Cardiac muscle cell (in vitro differentiated cells and primary cell): Measurements from ENCODE around the gene NFIC. TPM values are rescaled to one million over a fixed set of nuclear protein-coding genes. Genes with fewer than 3 reads are reported as not detected.

ENCODE experiments used
- DNase-seq, 2 donors: peaks; one replicate each; pipeline versions ENCODE4 v3.0.0 to v3.0.0-alpha.2; 2010 to 2017; ENCODE audit warnings: low read depth in 1 of 2, low spot score in 1 of 2
- H3K27ac ChIP-seq: fragments of 200-600 bp; sonication (generic); 2 replicates; pipeline ENCODE4 v1.5.1; 2016
- H3K27me3 ChIP-seq: fragments of 200-600 bp; sonication (generic); 2 replicates; pipeline ENCODE4 v1.6.0; 2016; ENCODE audit warnings: control low read depth
- H3K36me3 ChIP-seq: fragments of 200-600 bp; sonication (generic); 2 replicates; pipeline ENCODE4 v1.5.1; 2016; ENCODE audit warnings: control low read depth
- H3K4me1 ChIP-seq: fragments of 200-600 bp; sonication (generic); 2 replicates; pipeline ENCODE4 v1.8.1; 2017; ENCODE audit warnings: low read depth, mild to moderate bottlenecking, mixed run types
- H3K4me3 ChIP-seq: fragments of 200-600 bp; sonication (generic); 2 replicates; pipeline ENCODE4 v1.5.1; 2016; ENCODE audit warnings: mild to moderate bottlenecking
- H3K9me3 ChIP-seq: fragments of 200-600 bp; sonication (generic); 2 replicates; pipeline ENCODE4 v1.5.1; 2017; ENCODE audit warnings: low read depth, mild to moderate bottlenecking, control low read depth
- polyA plus RNA-seq: library from polyadenylated mRNA; unstranded; fragments of >200 nt; fragmentation: Nextera tagmentation; extraction: Ambion mirVana; gene quantifications from 2 replicates; pipeline ENCODE4 v1.2.1, GENCODE V29; 2016
- total RNA-seq: library from RNA; depleted of rRNA; stranded (reverse); fragments of >200 nt; gene quantifications from 2 replicates; pipeline ENCODE4 v1.2.3, GENCODE V29; 2016
- TF ChIP-seq, protein P1 (sequence below): IDR thresholded peaks from 2 replicates; pipeline ENCODE4 v1.5.1; 2012; ENCODE audit warnings: low read depth, mild to moderate bottlenecking, low read length

Gene NFIC
- total and polyA plus RNA-seq, 2 experiments from 2014 or later, result 32.7 to 46.1 TPM

DNA sequence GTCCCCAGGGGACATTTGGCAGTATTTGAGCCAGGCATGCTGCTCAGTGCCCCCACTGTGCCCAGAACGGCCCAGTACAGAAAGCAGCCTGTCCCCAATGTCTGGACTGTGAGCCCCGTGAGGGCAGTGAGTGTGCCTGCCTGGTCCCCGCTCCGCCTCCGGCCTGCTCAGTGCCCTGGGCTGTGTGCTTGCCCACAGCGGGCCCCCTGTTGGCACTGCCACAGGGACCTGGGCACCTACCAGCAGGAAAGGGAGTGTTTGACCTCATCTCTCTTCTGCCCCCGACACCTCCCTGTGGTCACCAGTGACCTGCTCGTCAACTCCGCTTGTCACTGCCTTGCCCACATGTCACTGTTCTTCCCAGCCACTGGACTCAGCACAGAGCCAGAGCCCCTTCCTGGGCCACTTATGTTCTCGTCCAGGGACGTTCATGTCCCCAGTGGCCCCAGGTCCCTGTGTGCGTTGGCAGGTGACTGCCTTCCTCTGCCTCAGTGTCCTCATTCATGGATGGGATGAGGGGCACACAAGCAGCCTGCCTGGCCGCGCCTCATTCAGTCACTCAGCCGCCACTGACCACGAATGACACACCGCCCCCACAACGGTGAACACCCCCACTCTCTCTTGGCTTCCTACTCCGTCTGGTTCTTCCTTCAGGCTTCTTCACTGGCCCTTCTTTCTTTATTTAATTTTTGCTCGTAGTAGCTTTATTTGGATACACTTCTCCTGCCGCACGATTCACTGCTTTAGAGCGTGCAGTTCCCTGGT, 142.6 kb downstream of the NFIC start:
- TF ChIP-seq, protein P1, sequence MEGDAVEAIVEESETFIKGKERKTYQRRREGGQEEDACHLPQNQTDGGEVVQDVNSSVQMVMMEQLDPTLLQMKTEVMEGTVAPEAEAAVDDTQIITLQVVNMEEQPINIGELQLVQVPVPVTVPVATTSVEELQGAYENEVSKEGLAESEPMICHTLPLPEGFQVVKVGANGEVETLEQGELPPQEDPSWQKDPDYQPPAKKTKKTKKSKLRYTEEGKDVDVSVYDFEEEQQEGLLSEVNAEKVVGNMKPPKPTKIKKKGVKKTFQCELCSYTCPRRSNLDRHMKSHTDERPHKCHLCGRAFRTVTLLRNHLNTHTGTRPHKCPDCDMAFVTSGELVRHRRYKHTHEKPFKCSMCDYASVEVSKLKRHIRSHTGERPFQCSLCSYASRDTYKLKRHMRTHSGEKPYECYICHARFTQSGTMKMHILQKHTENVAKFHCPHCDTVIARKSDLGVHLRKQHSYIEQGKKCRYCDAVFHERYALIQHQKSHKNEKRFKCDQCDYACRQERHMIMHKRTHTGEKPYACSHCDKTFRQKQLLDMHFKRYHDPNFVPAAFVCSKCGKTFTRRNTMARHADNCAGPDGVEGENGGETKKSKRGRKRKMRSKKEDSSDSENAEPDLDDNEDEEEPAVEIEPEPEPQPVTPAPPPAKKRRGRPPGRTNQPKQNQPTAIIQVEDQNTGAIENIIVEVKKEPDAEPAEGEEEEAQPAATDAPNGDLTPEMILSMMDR, result no peak
- H3K27ac ChIP-seq, result no peak overlapping the region

DNA sequence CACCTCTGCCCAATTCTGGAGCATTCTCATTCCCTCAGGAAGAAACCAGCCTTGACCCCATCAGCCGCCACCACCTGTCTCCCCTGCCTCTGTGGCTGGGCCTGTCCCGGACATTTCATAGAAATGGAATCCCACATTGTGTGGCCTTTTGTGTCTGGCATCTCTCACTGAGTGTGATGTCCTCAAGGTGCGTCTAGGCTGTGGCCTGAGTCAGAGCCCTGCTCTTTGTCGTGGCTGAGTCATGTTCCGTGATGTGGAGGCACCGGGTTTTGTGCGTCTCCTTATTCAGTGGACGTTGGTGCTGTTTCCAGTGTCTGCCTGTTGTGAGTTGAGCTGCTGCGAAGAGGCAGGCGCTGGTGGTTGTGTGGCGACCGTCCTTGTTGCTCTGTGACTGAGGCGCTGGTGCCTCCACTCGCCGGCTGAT, 143.2 kb downstream of the NFIC start:
- H3K36me3 ChIP-seq, result no peaks in the 10 kb centered on the region
- no peak overlapping the region for H3K4me3 ChIP-seq
- DNase-seq, result no peak
- no peaks in the 10 kb centered on the region for H3K9me3 ChIP-seq
- no peaks in the 10 kb centered on the region for H3K27me3 ChIP-seq
- no peak overlapping the region for H3K27ac ChIP-seq
- H3K4me1 ChIP-seq, result no peaks in the 10 kb centered on the region
- TF ChIP-seq, protein P1, result no peak

More for the DNA sequence above, 142.6 kb downstream of the NFIC start:
- Histone ChIP-seq H3K4me3 (no peak overlapping the region), H3K27me3 (no peaks in the 10 kb centered on the region), H3K36me3 (no peaks in the 10 kb centered on the region), H3K9me3 (no peaks in the 10 kb centered on the region), H3K4me1 (no peaks in the 10 kb centered on the region)
- no peak for DNase-seq

DNA sequence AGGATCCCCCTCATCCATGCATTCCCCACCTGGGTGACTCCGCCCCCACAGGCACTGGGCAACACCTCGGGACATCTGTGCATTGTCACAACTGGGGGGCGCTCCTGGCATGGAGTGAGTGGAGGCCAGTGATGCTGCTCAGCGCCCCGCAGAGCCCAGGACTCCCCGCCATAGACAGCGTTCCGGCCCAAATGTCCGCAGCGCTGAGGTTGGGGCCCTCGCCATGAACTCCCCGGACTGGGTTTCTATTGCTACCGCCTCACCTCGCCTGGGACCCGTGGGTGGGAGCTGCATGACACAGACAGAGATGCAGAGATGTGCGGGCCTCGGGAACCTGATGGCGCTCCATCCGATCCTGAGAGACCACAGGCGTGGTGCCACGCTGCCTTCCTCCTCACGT, 144.3 kb downstream of the NFIC start:
- TF ChIP-seq, protein P1, result no peak

DNA sequence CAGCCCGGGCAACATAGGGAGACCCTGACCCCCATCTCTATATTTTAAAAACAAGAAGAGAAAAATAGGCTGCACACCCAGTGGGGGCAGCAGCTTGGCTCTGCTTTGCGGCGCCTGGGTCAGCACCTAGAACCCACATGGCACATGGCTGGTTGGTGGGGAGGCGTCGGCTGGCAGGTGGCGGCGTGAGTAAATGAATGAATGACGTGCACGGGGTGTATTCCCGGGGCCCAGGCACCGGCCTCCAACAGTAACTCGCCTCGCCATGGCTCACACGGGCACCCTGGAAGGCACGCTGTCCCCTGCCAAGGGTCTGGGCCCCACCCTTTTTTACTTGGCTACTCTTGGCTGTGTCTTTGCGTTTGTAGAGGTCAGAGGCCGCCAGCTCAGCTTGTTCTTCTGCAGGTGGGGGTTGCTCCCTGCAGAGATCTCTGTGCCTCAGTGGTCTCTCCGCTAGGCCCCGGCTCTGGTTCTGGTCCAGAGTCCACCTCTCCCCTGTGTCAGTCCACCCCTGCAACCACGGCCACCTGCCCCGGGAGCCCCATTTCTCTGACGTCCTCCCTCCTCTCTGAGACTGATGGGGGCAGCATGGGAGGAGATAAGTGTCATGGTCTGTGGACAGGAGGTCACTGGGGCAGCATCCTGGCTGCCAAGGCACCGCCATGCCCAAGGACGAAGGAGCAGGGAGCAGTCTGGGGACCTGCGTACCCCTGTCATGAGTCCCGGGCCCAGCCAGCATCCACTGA, 145.3 kb downstream of the NFIC start:
- Histone ChIP-seq H3K4me1 (no peaks in the 10 kb centered on the region), H3K27ac (no peak overlapping the region), H3K9me3 (no peaks in the 10 kb centered on the region), H3K27me3 (no peaks in the 10 kb centered on the region), H3K4me3 (no peak overlapping the region), H3K36me3 (no peaks in the 10 kb centered on the region)
- no peak for DNase-seq
- TF ChIP-seq, protein P1, result no peak

More for the DNA sequence above, 144.3 kb downstream of the NFIC start:
- Histone ChIP-seq H3K4me3 (no peak overlapping the region), H3K27me3 (no peaks in the 10 kb centered on the region), H3K27ac (no peak overlapping the region), H3K36me3 (no peaks in the 10 kb centered on the region), H3K4me1 (no peaks in the 10 kb centered on the region), H3K9me3 (no peaks in the 10 kb centered on the region)
- no peak for DNase-seq

DNA sequence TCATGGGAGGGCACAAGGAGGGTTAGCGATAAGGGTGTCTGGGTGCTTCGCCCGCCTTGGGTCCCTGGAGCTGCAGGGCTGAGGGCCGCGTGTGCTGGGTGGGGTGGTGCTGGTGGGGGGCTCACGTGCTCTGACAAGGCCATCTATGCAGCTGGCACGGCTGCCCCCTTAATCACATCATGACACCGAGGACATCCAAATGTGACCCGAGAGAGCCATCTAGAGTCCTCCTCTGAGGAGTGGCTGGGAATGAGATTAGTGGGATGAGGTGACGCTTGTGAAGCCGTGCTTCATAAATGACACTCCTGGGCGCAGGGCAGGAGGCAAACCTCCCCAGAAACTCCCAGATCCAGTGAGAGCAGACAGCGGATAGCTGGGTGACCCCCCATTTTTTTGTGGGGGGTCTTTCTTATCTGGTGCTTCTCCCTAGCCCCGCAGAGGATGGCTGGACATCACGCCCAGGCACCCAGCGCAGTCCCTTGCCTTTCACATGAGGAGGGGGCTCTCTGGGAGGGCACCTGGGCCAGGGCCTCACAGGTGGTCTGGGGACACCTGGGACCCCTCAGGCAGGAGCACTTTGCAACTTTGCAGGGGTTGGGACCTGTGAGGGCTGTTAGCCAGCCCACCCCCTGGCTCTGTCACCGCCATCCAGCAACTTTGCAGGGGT, 146.3 kb downstream of the NFIC start:
- Histone ChIP-seq H3K27ac (no peak overlapping the region), H3K27me3 (no peaks in the 10 kb centered on the region), H3K9me3 (no peaks in the 10 kb centered on the region), H3K4me3 (no peak overlapping the region), H3K36me3 (no peaks in the 10 kb centered on the region), H3K4me1 (no peaks in the 10 kb centered on the region)
- TF ChIP-seq, protein P1, result no peak
- DNase-seq, result no peak
